Activated CD8-positive, alpha-beta memory T cell treated with anti-CD3 and anti-CD28 coated beads for 36 hours (primary cell): Measurements from ENCODE around the gene SATB2. TPM values are rescaled to one million over a fixed set of nuclear protein-coding genes. Genes with fewer than 3 reads are reported as not detected.

Source experiments
- CTCF ChIA-PET: fragments of 350-600 bp; sonication (Branson Sonifier 250); formaldehyde crosslinking; loops from one replicate; lab custom pipeline; 2021; ENCODE audit warnings: antibody characterized with exemption; lab: Charles Lee
- POLR2A ChIA-PET: fragments of 350-600 bp; sonication (Branson Sonifier 250); formaldehyde crosslinking; loops from one replicate; lab custom pipeline; 2021; ENCODE audit warnings: antibody characterized with exemption; lab: Charles Lee
- total RNA-seq, 2 experiments: library from RNA; stranded (reverse); gene quantifications; one replicate each; pipeline ENCODE4 v1.2.3, GENCODE V29; 2021

SATB2 gene
- total RNA-seq: under 1 TPM; 0.15 to 0.21 TPM

- ChIA-PET POLR2A (no interaction called here), CTCF (no interaction called here)
Observed at GRCh38 chr2:199457147-199458008, at the start of gene SATB2. TSS of gene SATB2 (minus strand) at chr2:199457939. CDS start at chr2:199456037, 1,902 bp downstream.

GRCh38 chr2:199505755-199506403 is 48.1 kb upstream of the SATB2 start:
- POLR2A ChIA-PET: no interaction called here
- CTCF ChIA-PET: no interaction called here

DNA sequence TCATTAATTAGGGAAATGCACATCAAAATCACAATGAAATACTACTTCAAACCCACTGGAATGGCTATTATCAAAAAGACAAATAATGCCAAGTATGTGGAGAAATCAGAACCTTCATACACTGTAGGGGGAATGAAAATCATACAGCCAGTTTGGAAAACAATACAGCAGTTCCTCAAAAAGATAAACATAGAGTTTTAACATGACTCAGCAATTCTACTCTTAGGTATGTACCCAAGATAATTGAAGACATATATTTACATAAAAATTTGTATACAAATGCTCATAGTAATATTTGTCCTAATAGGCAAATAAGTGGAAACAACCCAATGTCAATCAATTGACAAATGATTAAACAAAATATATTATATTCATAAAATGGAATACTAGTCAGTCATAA is 45.4 kb upstream of the SATB2 start:
- POLR2A ChIA-PET: no interaction called here

GRCh38 chr2:199499005-199499404 is 41.3 kb upstream of the SATB2 start:
- ChIA-PET POLR2A (no interaction called here), CTCF (interaction anchor here (0.6 to 0.7 kb wide), 3 partner anchors 21 to 377 kb away, joined by 3 read pairs; no protein-coding TSS in a partner anchor)

More for the DNA sequence above, 45.4 kb upstream of the SATB2 start:
- CTCF ChIA-PET: no interaction called here

GRCh38 chr2:199495147-199495546 is 37.4 kb upstream of the SATB2 start:
- ChIA-PET POLR2A (no interaction called here), CTCF (no interaction called here)

- CTCF ChIA-PET: no interaction called here
- POLR2A ChIA-PET: no interaction called here
Observed at GRCh38 chr2:199490049-199490448, 32.3 kb upstream of the SATB2 start.

DNA sequence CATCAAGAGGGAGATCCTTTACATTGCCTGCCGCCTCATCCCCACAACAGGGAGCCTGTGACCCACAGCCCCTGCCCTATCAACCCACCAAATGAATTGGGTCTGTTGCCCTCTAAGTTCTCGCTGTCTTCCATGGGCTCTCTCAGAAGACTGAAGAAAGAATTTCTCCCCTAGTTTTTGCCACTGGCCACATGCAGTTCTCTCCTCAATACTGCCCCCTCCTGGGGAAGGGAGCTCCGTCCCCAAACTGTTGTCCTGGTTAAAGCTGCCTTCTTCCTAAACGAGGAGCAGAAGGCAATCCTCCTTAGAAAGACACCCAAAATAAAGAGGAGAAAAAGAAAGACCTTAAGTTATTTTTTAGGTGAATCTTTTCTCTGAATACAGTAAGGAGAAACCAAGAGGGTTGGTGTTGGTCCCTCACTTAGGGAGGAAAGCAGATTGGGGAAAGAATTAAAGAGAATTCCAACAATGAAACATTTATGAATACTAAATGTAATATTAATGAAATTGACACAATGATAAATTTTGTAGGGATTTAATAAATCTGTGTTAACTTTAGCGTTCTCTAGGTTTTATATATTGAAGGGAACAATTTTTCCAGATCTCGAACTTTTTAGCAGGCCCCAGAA is 31.1 kb upstream of the SATB2 start:
- POLR2A ChIA-PET: no interaction called here
- CTCF ChIA-PET: interaction anchor here (0.7 to 1.5 kb wide), 5 partner anchors 15 to 1174 kb away, joined by 3 to 6 read pairs (median 3); no protein-coding TSS in a partner anchor

GRCh38 chr2:199485732-199486335 is 28.1 kb upstream of the SATB2 start:
- ChIA-PET POLR2A (no interaction called here), CTCF (no interaction called here)

GRCh38 chr2:199484927-199485326 is 27.2 kb upstream of the SATB2 start:
- POLR2A ChIA-PET: no interaction called here
- CTCF ChIA-PET: no interaction called here

DNA sequence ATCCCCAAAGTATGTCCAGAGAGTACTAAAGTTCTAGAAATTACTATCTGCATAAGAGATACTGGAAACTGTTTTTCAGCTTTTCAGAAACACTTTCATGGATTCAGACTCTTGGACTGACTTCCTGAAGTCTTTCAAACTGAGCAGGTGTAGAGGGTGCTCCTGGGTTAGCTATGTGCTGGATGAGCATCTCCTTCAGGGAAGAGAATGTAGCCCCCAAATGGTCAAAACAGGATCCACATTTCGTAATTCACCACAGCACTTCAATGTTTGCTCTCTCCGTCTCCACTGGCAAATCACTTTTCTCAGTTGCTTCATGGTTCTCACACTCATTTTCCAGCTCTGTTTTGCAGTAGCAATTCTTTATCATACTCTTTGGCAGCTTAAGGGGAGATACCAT is 23.2 kb upstream of the SATB2 start:
- POLR2A ChIA-PET: no interaction called here
- CTCF ChIA-PET: no interaction called here

DNA sequence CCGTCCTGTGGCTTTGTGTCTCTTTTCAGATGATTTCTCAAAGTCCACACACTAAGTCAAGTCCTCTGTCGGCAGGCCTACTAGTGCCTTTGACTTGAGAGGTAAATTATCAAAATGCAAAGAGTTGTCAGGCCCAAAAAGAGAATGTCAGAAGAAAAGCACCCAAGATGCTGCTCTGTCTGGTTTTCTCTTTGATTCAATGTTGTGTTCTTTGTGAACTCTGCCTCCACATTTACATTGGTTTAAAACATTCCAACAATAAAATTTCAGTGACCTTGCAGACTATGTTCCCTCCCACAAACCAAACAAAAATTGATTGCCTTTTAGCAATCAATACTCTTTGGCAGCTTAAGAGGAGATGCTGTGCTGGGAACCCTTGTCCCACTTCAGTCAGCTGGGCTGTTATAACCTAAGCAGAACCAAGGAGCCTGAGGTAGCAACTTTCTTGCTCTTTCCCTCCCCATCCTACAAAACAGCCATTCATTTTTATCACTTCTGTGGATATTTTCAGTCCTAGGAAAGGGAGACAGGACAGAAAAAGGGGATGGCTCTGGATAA is 19.6 kb upstream of the SATB2 start:
- CTCF ChIA-PET: interaction anchor here (0.6 kb wide), 1 partner anchor 21 kb away, joined by 3 read pairs; no protein-coding TSS in a partner anchor
- POLR2A ChIA-PET: no interaction called here

GRCh38 chr2:199471443-199472057 is 13.8 kb upstream of the SATB2 start:
- CTCF ChIA-PET: interaction anchor here (1.2 kb wide), 1 partner anchor 16 kb away, joined by 4 read pairs; no protein-coding TSS in a partner anchor
- POLR2A ChIA-PET: no interaction called here

GRCh38 chr2:199470672-199471442 is 13.1 kb upstream of the SATB2 start:
- ChIA-PET CTCF (interaction anchor here (1.2 kb wide), 1 partner anchor 16 kb away, joined by 4 read pairs; no protein-coding TSS in a partner anchor), POLR2A (no interaction called here)

GRCh38 chr2:199470361-199470671 is 12.6 kb upstream of the SATB2 start:
- POLR2A ChIA-PET: no interaction called here
- CTCF ChIA-PET: no interaction called here

DNA sequence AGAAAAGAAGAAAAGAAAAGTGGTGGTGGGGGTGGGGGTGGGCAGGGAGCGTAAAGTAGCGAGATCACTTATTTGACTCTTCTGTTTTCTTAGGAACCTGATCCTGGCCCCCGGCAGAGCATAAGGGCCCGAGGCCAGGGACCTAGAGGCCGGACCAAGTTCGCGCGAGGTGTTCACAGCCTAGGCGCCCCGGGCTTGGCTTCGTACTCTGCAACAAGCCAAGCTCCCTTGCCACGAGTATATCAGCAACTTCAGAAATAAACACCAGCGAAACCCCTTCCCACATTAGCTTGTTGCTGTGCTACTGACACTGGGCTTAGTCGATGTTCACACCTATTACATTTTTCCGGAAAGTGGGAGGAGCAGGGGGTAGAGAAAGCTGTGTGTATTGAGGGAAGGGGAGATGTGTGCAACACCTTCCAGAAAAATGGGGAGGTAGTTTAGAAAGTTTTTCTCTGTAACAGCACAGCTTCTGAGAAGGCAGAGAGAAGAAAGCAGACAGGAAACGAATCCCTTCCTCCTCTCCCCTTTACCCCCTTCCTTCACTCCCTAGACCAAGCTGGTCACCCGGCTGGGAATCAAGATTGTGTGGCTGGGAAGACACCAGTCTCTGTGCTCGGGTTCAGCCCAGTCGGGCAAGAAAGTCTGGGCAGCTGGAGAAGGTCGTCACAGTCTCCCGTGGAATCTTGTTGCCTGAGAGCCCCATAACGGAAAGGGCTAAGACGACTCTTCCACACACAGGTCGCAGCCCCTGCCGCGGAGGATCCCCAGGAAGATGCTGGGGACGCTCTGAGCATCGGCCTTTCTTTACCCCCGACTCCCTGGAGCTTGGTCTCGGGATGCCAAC is 12.0 kb upstream of the SATB2 start:
- ChIA-PET POLR2A (no interaction called here), CTCF (no interaction called here)

DNA sequence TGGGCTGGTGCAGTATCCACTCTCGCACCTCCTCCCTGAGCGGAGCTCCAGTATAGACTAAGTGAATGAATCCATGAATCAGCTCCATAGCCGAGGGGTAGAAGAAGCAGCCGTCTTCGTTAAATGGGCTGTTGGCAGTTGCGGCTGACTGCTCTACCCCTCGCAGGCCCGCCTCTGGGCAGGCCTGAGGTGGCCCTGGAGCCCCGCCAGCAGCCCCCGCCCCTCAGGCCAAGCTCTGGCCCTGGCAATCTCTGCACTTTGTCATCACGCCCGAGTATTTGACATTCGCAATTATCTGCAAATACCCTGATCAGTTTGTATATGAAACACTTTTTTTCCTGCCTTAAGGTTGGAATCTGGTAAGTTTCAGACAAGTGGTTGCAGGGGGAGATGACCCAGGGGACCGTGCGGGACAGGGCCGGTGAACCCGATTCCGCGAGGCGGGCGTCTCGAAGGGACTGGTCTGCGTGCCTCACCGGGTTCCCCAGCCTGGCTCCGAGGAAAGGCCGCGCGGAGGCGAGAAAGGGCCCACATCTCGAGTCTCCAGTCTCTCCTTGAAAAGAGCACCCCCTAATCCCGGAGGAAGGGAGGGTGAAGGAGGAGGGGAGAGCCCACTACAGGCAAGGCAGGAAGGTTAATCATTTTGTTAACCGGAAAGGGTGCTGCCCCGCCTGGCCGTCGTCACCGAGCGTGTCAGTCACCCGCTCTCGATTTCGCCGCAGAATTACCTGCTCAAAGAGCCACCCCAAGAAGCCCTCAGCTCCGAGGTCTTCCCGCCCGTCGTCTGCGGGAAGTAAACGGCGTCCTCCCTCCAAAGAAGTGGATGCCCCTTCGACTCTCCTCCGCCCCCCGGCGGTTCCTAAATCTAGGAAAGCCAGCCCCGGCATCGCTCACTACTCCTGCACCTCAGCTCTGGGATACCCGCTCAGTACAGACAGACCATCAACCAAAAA is 11.1 kb upstream of the SATB2 start:
- POLR2A ChIA-PET: no interaction called here

More for the DNA sequence above, 11.1 kb upstream of the SATB2 start:
- CTCF ChIA-PET: interaction anchor here (0.7 kb wide), 1 partner anchor 270 kb away, joined by 5 read pairs; no protein-coding TSS in a partner anchor
